RWPE1 (cell line): ENCODE results near the gene OSBPL7.

Experiments
- CTCF ChIA-PET: fragments of 350-600 bp; sonication (Branson Sonifier 250); formaldehyde crosslinking; extraction: SDS; loops from one replicate; lab custom pipeline; 2021; lab: Yijun Ruan, JAX
- POLR2A ChIA-PET: fragments of 400-600 bp; formaldehyde crosslinking; extraction: SDS; loops from one replicate; lab custom pipeline; 2020; ENCODE audit warnings: antibody characterized with exemption; ENCODE audit not compliant: low non-redundant PET; lab: Yijun Ruan, JAX
- DNase-seq: peaks from one replicate; pipeline ENCODE4 v3.0.0; 2012; ENCODE audit warnings: low spot score
- H3K27ac ChIP-seq: fragments of 450-650 bp; 2 replicates; pipeline ENCODE4 v1.5.1; 2017
- CTCF ChIP-seq: fragments of 450-650 bp; conservative IDR thresholded peaks from 2 replicates; pipeline ENCODE4 v1.5.1; 2017; ENCODE audit warnings: low read depth, mild to moderate bottlenecking

OSBPL7 gene

DNA sequence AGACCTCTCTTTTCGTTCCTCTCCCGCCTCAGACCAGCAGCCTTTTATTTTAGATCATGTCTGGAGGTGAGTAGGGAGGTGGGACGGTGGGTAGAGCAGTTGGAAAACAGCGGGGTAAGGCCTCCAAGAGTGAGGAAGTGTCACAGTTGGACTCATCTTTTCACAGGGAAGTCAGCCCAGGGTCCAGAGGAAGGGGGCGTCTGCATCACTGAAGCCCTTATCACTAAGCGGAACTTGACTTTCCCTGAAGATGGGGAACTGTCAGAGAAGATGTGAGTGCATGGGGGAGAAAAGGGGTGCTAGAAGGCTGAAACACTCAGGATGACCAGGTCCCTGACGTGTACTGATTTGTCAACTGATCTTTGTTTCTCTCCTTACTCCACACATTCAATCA lies 10.3 kb upstream of the OSBPL7 start:
- no peak for TF ChIP-seq CTCF
- ChIA-PET POLR2A (interaction anchor here (0.5 kb wide), 1 partner anchor 64 kb away, joined by 3 read pairs; no protein-coding TSS in a partner anchor), CTCF (interaction anchor here (0.6 to 1.4 kb wide), 5 partner anchors 9 to 144 kb away, joined by 3 to 5 read pairs (median 4); partner anchors contain the start of gene SCRN2)
- peak overlapping the region; percentile 68 for H3K27ac ChIP-seq
- DNase-seq, result no peak

GRCh38 chr17:47831003-47831933 lies 9.7 kb upstream of the OSBPL7 start, which contains the start of the genes LRRC46 and MRPL10:
LRRC46 (plus strand) TSS chr17:47831670; CDS start chr17:47831990, 320 bp downstream.
MRPL10 (minus strand) TSS chr17:47831541; CDS start chr17:47831511, 30 bp downstream.
- H3K27ac ChIP-seq, result peak within 1 kb of the TSS; percentile 68
- 0 out of 2 replicates have a peak, but pooled peaks have one; percentile 37 for TF ChIP-seq CTCF
- ChIA-PET CTCF (interaction anchor here (0.6 to 1.4 kb wide), 8 partner anchors 9 to 143 kb away, joined by 3 to 6 read pairs (median 4); partner anchors contain the start of gene SCRN2), POLR2A (interaction anchor here (0.5 kb wide), 1 partner anchor 64 kb away, joined by 3 read pairs; no protein-coding TSS in a partner anchor)
- DNase-seq, result peak; percentile 99

DNA sequence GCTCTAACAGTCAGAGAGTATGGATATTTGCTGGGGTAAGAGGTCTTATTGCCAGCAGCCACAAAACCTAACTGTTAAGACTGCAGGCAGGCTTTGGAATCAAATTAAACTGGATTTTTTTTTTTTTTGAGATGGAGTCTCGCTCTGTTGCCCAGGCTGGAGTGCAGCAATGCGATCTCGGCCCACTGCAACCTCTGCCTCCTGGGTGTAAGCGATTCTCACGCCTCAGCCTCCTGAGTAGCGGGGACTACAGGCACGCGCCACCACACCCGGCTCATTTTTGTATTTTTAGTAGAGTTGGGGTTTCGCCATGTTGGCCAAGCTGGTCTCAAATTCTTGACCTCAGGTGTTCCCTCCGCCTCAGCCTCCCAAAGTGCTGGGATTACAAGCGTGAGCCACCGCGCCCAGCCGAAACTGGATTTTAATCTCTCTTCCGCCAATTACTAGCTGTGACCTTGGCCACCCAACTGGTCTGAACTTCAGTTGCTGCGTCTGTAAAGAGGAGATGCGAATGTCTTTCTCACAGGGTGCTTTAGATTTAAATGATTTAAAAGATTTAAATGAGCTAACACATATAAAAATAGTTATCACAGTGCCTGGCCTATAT lies 8.9 kb upstream of the OSBPL7 start:
- DNase-seq, result no peak
- 0 out of 2 replicates have a peak overlapping the region, but pooled peaks have one; percentile 7 for H3K27ac ChIP-seq
- ChIA-PET POLR2A (no interaction called here), CTCF (interaction anchor here (0.6 to 1.4 kb wide), 5 partner anchors 8 to 268 kb away, joined by 3 to 6 read pairs (median 5); partner anchors contain the start of gene SCRN2)
- no peak for TF ChIP-seq CTCF

- DNase-seq, result no peak
- CTCF ChIA-PET, result interaction anchor here (0.6 to 0.7 kb wide), 2 partner anchors 163 to 269 kb away, joined by 3 read pairs; no protein-coding TSS in a partner anchor
- POLR2A ChIA-PET, result no interaction called here
- TF ChIP-seq CTCF, result no peak
- no peak overlapping the region for H3K27ac ChIP-seq
Observed at GRCh38 chr17:47829870-47830269, 8.3 kb upstream of the OSBPL7 start.

- DNase-seq, result no peak
- POLR2A ChIA-PET, result no interaction called here
- peak overlapping the region; percentile 4; the same call in 1 of the 2 replicates for H3K27ac ChIP-seq
- TF ChIP-seq CTCF, result no peak
- CTCF ChIA-PET, result no interaction called here
Observed at GRCh38 chr17:47823519-47823918, 1.9 kb upstream of the OSBPL7 start.

DNA sequence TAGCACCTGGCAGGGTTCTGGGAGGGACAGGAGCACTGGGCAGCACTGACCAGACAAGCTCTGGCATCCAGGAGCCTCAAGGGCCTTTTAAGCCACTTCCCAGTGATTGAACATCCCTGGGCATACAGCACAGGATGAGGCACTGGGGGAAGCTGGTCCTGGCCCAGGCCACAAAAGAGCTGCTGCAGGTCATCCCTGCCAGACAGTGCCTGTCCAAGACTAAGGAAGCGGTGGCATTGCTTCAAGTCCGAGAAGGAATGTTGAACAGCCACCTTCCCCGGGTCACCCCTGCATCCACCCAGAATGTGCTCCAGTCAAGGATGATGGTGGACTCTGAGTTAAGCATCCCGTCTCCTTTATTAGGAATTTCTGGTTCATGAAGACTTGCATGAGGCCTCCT lies 1.2 kb upstream of the OSBPL7 start:
- H3K27ac ChIP-seq, result peak overlapping the region; percentile 78
- DNase-seq, result no peak
- no peak for TF ChIP-seq CTCF
- ChIA-PET POLR2A (no interaction called here), CTCF (interaction anchor here (0.6 to 0.9 kb wide), 3 partner anchors 8 to 21 kb away, joined by 3 to 6 read pairs (median 5); partner anchors contain the start of genes LRRC46 and MRPL10)
